ENCODE data around the gene THY1.
"Not testable (repeated sequence)": the region's sequence is repeated elsewhere in the genome, so short reads cannot be mapped to it uniquely, and the experiment has no call there.

The THY1 gene

DNA sequence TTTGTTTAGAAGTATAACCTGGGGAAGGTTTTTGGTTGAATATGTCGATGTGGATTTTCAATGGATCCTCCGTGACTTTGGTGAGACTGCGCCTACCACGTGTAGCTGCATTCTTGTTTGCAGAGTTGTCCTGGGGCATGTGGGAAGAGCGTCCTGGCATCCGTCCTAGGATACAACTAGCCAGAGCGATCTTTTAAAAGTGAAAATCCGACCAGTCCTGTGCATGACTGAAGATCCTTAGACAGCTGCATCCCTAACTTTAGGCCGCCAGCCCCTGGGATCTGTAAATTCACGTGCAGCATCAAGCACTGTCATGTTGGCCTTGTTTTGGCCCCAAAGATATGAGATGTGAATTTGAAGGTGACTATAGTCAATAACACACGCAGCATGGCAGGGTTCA lies 22.4 kb upstream of the THY1 start:
- DNase-seq: no peak

DNA sequence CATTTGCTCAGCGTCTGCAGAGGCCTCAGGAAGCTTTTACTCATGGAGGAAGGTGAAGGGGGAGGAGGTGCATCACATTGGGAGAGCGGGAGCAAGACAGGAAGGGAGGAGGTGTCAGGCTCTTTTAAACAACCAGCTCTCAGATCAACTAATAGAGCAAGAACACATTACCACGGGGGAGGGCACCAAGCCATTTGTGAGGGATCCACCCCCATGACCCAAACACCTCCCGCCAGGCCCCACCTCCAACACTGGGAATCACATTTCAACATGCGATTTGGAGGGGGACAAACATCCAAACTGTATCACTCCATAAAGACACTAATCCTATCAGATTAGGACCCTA lies 18.9 kb upstream of the THY1 start:
- no peak for DNase-seq

GRCh38 chr11:119438599-119438998 lies 15.6 kb upstream of the THY1 start:
- no peak for DNase-seq

- DNase-seq: not testable (repeated sequence)
Observed at GRCh38 chr11:119437521-119437920, 14.5 kb upstream of the THY1 start.

DNA sequence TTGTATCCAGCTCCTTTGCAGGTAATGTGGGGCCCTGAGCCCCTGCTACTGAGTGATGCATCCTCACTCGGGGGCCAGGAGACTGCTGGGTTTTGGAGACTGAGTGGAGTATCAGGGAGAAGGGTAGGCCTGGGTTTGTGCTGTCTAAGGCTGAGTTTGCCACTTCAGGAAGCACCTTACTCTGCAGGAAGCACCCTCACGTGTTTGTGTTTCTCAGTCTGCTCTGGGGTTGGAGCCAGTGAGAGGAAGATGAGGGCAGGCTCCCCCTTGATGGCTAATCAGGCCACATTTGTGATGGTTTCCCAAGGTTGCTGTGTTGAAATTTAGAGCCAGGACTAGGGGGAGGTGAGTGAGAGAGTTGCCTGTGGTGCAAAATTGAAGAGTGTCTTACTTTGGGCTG lies 13.7 kb upstream of the THY1 start:
- DNase-seq: no peak

GRCh38 chr11:119436093-119436492 lies 13.1 kb upstream of the THY1 start:
- DNase-seq: no peak

- no peak for DNase-seq
Observed at GRCh38 chr11:119434591-119435330, 11.8 kb upstream of the THY1 start.

DNA sequence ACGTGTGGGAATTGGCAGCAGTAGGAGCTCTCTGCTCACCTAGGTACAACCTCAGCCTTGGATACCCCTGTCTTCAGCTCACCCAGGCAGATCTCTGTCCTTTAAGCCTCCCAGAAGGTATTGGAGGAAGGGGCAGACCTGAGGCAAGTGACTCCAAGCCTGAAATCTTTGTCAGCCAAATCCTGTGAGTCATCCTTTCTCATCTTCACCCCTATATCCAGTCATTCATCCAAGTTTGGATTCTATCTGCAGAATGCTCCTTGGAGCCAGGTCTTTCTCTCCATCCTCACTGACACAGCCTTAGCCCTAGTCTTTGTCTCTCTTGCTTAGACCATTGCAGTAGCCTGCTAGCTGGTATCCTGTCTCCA lies 10.4 kb upstream of the THY1 start:
- no peak for DNase-seq

- no peak for DNase-seq
Observed at GRCh38 chr11:119432484-119433357, 9.7 kb upstream of the THY1 start.

DNA sequence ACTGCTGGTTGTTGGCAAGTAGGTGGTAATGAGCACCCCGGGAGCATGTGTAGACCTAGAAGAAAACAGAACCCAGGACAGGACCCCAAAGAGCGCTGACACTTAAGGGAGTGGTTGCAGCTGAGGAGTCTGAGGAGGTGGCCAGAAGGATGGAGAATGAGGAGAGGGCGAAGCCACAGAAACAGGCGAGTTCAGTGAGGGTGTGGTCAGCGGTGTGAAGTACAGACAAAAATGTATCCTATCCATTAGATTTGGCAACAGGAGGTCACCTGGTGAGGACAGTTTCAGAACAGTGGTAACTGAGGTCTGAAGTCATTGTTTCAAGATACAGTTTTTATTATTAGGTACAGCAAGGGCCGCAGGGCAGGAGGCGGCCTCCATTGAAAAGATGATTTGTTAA lies 8.6 kb upstream of the THY1 start:
- DNase-seq: no peak

GRCh38 chr11:119427279-119427678 lies 4.3 kb upstream of the THY1 start:
- DNase-seq: no peak

DNA sequence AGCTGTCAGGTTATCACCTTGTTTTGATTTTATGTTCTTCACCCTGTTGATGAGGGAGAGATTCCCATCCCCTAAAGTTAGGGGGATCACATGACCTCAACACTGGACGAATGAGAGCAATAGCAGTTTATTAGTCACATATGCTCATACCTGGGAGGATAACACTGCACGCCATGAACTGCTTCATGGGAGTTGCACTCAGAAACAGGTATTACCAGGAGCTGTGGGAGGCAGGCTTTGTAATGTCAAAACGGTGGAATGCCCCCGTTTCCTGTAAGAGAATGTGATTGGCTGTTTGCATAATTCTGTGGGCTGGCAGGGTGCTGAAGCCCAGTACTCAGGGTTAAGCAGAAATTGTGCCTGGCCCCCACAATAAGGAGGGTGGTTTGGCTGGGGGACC lies 3.2 kb upstream of the THY1 start:
- DNase-seq: no peak

DNA sequence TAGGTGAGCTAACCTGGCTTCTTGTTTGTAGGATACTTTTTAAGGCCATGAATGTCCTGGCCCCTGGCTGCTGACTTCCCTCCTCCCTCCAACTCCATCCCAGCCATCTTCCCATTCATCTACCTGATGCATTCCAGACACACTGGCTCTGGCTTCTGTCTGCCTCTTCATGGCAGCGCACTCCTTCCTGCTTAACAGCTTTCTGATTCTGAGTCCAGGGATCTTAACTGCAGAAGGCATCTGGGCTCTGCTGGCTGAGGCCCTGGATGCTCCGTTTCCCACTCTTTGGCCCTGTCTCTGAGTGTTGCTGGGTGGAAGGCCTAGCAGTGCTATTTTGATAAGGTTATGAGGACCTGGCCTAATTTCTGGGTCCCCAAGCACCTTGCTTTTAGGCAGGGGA lies 1.8 kb upstream of the THY1 start:
- no peak for DNase-seq

DNA sequence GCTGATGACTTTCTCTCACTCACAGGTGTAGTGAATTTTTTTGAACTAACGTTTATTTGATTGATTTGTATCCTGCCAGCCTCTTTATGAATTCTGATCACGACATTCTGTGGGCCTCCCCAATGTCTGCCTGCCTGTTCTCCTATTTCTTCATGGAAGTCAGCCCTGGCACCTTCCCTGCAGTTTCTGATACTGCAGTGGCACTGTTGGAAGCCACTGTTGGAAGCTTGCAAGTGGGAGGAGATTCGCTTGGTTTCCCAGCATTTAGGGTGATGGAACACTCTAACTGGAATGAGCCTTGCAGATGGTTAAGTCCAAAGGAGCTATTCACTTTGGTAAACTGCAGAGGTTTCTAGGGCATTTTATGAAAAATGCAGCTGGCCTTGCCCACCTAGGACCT lies 1.3 kb upstream of the THY1 start:
- DNase-seq: no peak

DNA sequence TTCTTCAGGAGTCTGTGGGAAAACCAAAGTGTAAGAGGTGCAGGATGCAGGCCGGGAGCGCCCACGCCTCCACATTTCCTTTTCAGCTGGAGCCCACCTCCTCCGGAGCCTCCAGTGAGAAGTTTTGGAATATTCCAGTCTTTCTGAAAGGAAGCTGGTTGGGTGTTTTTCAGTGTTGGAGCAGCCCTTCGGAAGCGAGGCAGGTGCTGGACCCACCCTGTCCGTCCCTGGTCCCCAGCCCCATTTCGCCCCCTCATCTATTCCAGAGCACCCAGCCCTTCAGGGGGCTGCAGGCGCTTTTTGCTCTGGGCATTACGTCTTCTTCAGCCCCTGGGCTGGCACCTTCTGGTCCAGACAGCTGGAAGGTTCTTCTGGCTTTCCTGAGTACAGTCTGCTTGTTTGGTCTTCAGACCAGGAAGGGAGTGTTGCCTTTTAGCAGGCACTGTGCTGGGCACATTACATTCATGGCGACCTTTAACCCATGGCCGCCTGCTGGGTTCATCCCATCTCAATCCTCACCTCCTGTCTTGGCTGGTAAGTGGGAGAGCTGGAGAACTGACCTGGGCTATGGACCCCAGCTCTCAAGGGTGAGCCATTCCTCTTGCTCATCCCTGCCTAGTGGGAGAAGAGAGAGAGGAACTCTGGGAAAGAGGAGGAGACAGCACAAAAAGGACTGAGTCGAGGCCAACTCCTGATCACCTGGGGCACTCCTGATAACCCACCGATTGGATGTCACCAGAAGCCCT lies 710 bp upstream of the THY1 start:
- no peak for DNase-seq

GRCh38 chr11:119421941-119422808 lies 797 bp downstream of the THY1 start:
- no peak for DNase-seq

DNA sequence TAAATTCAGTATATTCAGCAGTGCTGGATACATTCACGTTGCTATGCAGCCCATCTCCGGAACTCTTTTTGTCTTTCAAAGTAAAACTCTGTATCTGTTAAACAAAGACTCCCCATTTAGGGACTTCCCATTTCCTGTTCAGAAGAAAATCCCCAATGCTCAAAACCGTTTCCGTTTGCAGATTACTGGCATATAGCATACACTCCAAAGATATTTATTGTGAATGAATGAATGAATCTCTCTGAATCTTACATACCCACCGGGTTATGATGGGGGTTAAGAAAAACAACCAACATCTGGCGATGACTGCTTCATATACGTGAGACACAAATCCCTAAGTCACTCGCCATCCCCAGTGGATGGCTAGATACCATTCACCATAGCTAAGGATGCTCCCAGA lies 1.6 kb downstream of the THY1 start:
- DNase-seq: no peak

GRCh38 chr11:119420631-119421030 lies 2.3 kb downstream of the THY1 start:
- DNase-seq: no peak

GRCh38 chr11:119419834-119420492 lies 3.0 kb downstream of the THY1 start:
- no peak for DNase-seq

DNA sequence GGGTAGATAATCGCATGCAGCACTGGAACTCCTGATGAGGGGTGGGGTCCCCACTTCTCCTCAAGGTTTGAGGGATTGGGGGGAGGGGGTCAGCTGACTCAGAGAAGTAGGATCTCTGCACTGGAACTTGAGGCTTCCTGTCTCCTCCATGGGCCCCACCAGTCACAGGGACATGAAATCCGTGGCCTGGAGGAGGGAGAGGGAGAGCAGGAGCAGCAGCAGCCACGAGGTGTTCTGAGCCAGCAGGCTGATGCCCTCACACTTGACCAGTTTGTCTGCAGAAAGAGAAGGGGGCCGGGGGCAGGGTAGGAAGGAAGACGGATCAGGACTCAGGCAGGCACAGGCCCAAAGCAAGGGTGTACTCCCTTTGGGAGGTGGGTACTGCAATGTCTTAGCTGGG lies 3.7 kb downstream of the THY1 start:
- DNase-seq: no peak

- no peak for DNase-seq
Observed at GRCh38 chr11:119418759-119419158, 4.2 kb downstream of the THY1 start.

All from activated CD4-positive, CD25-positive, alpha-beta regulatory T cell treated with anti-CD3 and anti-CD28 coated beads, Interleukin-2, amount 50 U/mL, for 72 hours (primary cell).